Sigmoid colon (tissue), 7 donors: ENCODE results near the gene FBXO45. TPM values are rescaled to one million over a fixed set of nuclear protein-coding genes. Genes with fewer than 3 reads are reported as not detected.
"Not testable (repeated sequence)": the region's sequence is repeated elsewhere in the genome, so short reads cannot be mapped to it uniquely, and the experiment has no call there.

ENCODE experiments used
- DNase-seq: peaks from one replicate; pipeline ENCODE4 v3.0.0-alpha.2; 2019
- H3K27ac ChIP-seq, 4 donors: fragments of 200-600 bp; sonication (generic); one replicate each; pipeline ENCODE4 v1.5.1; 2016 to 2019; ENCODE audit warnings: mild to moderate bottlenecking in 1 of 4
- H3K27me3 ChIP-seq, 3 donors: fragments of 200-600 bp; sonication (generic); one replicate each; pipeline ENCODE4 v1.5.1; 2019; ENCODE audit warnings: mild to moderate bottlenecking in 1 of 3
- H3K36me3 ChIP-seq, 4 donors: fragments of 200-600 bp; sonication (generic); one replicate each; pipeline ENCODE4 v1.5.1; 2016 to 2019
- H3K4me1 ChIP-seq, 4 donors: fragments of 200-600 bp; sonication (generic); one replicate each; pipeline ENCODE4 v1.5.1; 2017 to 2019
- H3K4me3 ChIP-seq, 4 donors: fragments of 200-600 bp; sonication (generic); one replicate each; pipeline ENCODE4 v1.5.1; 2017 to 2019; ENCODE audit warnings: mild to moderate bottlenecking in 2 of 4, moderate library complexity in 1 of 4
- H3K9me3 ChIP-seq, 4 donors: fragments of 200-600 bp in 3 of 4; sonication (generic) in 3 of 4; one replicate each; pipeline versions ENCODE4 v1.5.1 to v1.6.1; 2013 to 2019
- EP300 ChIP-seq, 4 donors: sonication (generic); formaldehyde crosslinking; IDR thresholded peaks; one replicate each; pipeline ENCODE4 v1.6.1; 2017; ENCODE audit warnings: antibody characterized with exemption in 4 of 4
- POLR2A ChIP-seq, 2 donors: fragments of 450-650 bp; IDR thresholded peaks; one replicate each; pipeline ENCODE4 v1.6.1; 2016; ENCODE audit warnings: antibody characterized with exemption in 2 of 2, mild to moderate bottlenecking in 2 of 2, moderate library complexity in 2 of 2
- POLR2AphosphoS5 ChIP-seq, 4 donors: sonication (generic); formaldehyde crosslinking; IDR thresholded peaks; one replicate each; pipeline ENCODE4 v1.6.1; 2017; ENCODE audit warnings: antibody characterized with exemption in 4 of 4
- WGBS, 2 donors: extraction: QIAGEN DNeasy Blood & Tissue Kit; methylation state at CpG; one replicate each; pipeline ENCODE4 v1.1.7; 2013; 5-methylcytosine and 5-hydroxymethylcytosine counted together
- intact Hi-C: fragments of 100-400 bp; cut with DNase I; formaldehyde crosslinking; loops from one replicate; pipeline ENCODE4 v1.15.1; 2023
- polyA plus RNA-seq, 3 donors: library from polyadenylated mRNA; stranded (reverse); fragments of 200-250 nt; gene quantifications; one replicate each; pipeline ENCODE4 v1.2.3, GENCODE V29; 2013
- total RNA-seq, 4 donors: library from RNA; depleted of rRNA; stranded (reverse); fragments of >200 nt; gene quantifications; one replicate each; pipeline ENCODE4 v1.1.0, GENCODE V29; 2016
- TF ChIP-seq, protein P1 (sequence below), 4 experiments: fragments of 450-650 bp in 3 of 4; fragments of 200-600 bp in 1 of 4; IDR thresholded peaks; one replicate each; pipeline ENCODE4 v1.5.1; 2016 to 2019; ENCODE audit warnings: antibody characterized with exemption in 4 of 4, mild to moderate bottlenecking in 3 of 4, moderate library complexity in 2 of 4
- donor health status: healthy with polysubstance abuse.
- donor health status: Bipolar disorder and iron deficiency.
- donor health status: healthy.

FBXO45 gene
- total and polyA plus RNA-seq, 7 donors, result 4.8 to 10.9 (median 6.9) TPM

DNA sequence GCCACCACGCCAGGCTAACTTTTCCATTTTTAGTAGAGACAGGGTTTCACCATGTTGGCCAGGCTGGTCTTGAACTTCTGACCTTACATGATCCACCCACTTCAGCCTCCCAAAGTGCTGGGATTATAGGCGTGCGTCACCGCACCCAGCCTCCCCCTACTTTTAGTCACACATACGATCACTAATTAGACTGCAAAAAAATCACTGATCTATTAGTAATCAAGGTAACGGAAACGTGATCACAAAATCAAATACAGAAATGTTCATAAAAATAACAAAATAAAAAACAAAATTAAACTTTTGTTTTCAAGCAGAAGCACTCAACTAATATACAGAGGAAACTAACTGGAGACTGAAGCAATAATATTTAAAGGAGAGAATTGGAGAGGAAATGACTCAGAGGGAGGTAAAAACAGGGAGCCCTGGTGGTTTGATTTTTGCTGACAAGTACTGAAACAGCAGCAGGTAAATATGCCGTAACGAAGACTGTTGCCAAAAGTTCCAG lies 4.7 kb upstream of the FBXO45 start:
- H3K4me3 ChIP-seq, result no peak overlapping the region
- H3K36me3 ChIP-seq, result peaks cover 5 to 30% (median 9%) of the 10 kb centered on the region in 4 donors
- H3K4me1 ChIP-seq, result peaks cover 0 to 14% (median 10%) of the 10 kb centered on the region in 4 donors
- WGBS, 2 donors, result 86 to 88% methylated on average over 9 of the region's 9 CpGs
- no peak overlapping the region for H3K27ac ChIP-seq
- H3K9me3 ChIP-seq, result no peaks in the 10 kb centered on the region
- intact Hi-C loops, result no loop called here
- TF ChIP-seq EP300 (IDR thresholded peaks at IDR 0.05) (no peak), POLR2AphosphoS5 (IDR thresholded peaks at IDR 0.05) (no peak), POLR2A (IDR thresholded peaks at IDR 0.05) (no peak)
- TF ChIP-seq, protein P1, sequence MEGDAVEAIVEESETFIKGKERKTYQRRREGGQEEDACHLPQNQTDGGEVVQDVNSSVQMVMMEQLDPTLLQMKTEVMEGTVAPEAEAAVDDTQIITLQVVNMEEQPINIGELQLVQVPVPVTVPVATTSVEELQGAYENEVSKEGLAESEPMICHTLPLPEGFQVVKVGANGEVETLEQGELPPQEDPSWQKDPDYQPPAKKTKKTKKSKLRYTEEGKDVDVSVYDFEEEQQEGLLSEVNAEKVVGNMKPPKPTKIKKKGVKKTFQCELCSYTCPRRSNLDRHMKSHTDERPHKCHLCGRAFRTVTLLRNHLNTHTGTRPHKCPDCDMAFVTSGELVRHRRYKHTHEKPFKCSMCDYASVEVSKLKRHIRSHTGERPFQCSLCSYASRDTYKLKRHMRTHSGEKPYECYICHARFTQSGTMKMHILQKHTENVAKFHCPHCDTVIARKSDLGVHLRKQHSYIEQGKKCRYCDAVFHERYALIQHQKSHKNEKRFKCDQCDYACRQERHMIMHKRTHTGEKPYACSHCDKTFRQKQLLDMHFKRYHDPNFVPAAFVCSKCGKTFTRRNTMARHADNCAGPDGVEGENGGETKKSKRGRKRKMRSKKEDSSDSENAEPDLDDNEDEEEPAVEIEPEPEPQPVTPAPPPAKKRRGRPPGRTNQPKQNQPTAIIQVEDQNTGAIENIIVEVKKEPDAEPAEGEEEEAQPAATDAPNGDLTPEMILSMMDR (IDR thresholded peaks at IDR 0.05), result no peak
- no peaks in the 10 kb centered on the region for H3K27me3 ChIP-seq
- DNase-seq, result no peak

DNA sequence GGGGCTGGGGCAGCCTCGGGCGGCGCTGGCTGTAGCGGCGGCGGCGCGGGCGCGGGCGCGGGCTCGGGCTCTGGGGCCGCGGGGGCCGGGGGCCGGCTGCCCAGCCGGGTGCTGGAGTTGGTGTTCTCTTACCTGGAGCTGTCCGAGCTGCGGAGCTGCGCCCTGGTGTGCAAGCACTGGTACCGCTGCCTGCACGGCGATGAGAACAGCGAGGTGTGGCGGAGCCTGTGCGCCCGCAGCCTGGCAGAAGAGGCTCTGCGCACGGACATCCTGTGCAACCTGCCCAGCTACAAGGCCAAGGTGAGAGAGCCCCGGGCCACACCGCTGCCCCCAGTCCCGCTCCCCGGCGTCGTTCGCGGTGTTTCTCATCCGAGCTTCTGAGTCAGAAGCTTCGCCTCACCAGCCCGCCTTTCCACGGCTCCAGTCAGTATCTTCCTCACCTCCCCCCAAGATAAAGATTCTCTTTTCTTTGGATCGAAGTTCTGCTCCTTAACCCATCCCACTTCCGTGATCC lies 600 bp downstream of the FBXO45 start:
- Histone ChIP-seq H3K27ac (peak overlapping the region; percentile 83 to 97 (median 88)), H3K27me3 (no peaks in the 10 kb centered on the region), H3K4me3 (peak overlapping the region; percentile 65 to 97 (median 76)), H3K9me3 (no peaks in the 10 kb centered on the region), H3K4me1 (peaks cover 0 to 29% (median 27%) of the 10 kb centered on the region in 4 donors), H3K36me3 (peaks cover 0 to 6% (median 0%) of the 10 kb centered on the region in 4 donors)
- 1% methylated on average over 44 of the region's 44 CpGs for WGBS, 2 donors
- TF ChIP-seq POLR2A (IDR thresholded peaks at IDR 0.05), result no peak
- TF ChIP-seq, protein P1 (IDR thresholded peaks at IDR 0.05), result no peak
- no peak for TF ChIP-seq EP300 (IDR thresholded peaks at IDR 0.05)
- TF ChIP-seq POLR2AphosphoS5 (IDR thresholded peaks at IDR 0.05), result no peak
- intact Hi-C loops, result loop anchor here (2.0 kb wide), 2 partner anchors 66 to 374 kb away; partner anchors contain the start of genes NCBP2 and RNF168
- DNase-seq, result peak; percentile 74

DNA sequence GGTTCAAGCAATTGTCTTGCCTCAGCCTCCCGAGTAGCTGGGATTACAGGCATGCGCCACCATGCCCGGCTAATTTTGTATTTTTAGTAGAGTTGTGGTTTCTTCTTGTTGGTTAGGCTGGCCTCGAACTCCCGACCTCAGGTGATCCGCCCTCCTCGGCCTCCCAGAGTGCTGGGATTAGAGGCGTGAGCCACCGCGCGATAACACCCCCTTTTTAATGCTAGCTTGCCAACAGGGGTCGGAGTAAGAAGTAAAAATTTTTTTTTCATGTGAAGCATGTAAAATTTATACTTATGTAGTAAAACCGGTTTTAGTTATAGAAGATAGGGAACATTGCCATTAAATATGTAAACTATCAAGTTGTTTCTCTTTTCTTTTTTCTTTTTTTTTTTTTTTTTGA lies 1.9 kb downstream of the FBXO45 start:
- H3K27me3 ChIP-seq, H3K4me3 ChIP-seq, intact Hi-C loops, H3K27ac ChIP-seq, DNase-seq, H3K36me3 ChIP-seq, H3K9me3 ChIP-seq: not testable (repeated sequence)
- peaks cover 0 to 29% (median 27%) of the 10 kb centered on the region in 4 donors for H3K4me1 ChIP-seq
- WGBS, 2 donors, result 87 to 93% methylated on average over 13 of the region's 13 CpGs

DNA sequence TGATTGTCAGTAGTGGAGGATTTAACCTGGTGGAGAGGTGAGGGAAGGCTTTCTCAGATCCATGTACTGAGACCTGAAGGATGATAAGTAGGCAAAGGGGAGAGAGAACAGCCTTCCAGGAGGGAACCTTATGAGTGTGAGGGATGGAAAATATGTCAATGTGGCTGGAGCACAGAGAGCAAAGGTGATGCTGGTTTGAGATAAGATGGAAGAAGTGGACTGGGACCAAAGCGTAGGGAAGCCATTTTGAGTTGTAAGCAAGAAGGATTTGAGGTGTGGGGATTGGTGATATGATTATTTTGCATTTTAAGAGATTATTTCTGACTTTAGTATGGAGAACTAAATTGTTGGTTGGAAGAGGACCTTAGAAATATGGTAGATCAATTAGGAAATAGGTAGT lies 3.9 kb downstream of the FBXO45 start:
- intact Hi-C loops, result no loop called here
- no peaks in the 10 kb centered on the region for H3K9me3 ChIP-seq
- TF ChIP-seq, protein P1 (IDR thresholded peaks at IDR 0.05), result no peak
- no peak for TF ChIP-seq POLR2A (IDR thresholded peaks at IDR 0.05)
- no peak for TF ChIP-seq POLR2AphosphoS5 (IDR thresholded peaks at IDR 0.05)
- no peak for TF ChIP-seq EP300 (IDR thresholded peaks at IDR 0.05)
- H3K4me3 ChIP-seq, result no peak overlapping the region
- H3K4me1 ChIP-seq, result peaks cover 0 to 26% (median 21%) of the 10 kb centered on the region in 4 donors
- H3K36me3 ChIP-seq, result peaks cover 0 to 2% (median 0%) of the 10 kb centered on the region in 4 donors
- DNase-seq, result no peak
- H3K27ac ChIP-seq, result no peak overlapping the region
- H3K27me3 ChIP-seq, result no peaks in the 10 kb centered on the region
- WGBS, 2 donors, result 0 to 55% methylated on average over 1 of the region's 1 CpG

DNA sequence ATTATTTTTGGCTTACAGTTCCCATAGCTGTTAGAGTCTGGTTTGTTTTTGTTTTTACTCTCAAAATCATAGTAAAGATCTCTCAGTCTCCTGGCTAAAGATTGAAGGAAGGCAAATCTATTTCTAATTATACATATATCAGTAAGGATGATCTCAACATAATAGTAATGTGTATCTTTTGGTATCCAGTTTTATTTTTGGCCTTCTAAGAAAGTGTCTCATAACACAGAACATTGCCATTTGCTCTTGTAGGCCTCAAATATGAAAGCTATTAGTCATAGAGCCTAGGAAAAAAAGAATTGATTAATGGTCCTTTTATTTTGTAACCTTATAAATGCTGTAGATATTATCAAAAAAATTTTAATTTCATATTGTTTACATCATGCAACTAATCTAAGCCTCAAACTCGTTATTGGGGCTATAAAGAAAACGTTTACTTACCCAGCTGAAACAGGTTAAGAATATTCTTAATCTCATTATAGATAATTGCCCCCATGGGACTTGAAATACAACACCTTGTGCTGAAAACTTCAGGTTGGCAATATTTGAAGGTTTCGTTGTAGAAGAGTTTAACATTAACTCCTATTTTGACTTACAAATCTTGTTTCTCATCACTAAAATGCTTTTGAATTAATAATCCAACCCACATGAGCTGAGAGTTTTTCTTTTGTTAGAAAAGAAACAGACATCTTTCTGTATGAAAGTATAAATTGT lies 16.7 kb downstream of the FBXO45 start:
- H3K36me3 ChIP-seq, result peaks cover 0 to 48% (median 1%) of the 10 kb centered on the region in 4 donors
- no peak overlapping the region for H3K4me3 ChIP-seq
- H3K9me3 ChIP-seq, result no peaks in the 10 kb centered on the region
- 66 to 84% methylated on average over 3 of the region's 3 CpGs for WGBS, 2 donors
- intact Hi-C loops, result no loop called here
- no peaks in the 10 kb centered on the region for H3K27me3 ChIP-seq
- DNase-seq, result no peak
- H3K27ac ChIP-seq, result no peak overlapping the region
- TF ChIP-seq, protein P1 (IDR thresholded peaks at IDR 0.05), result no peak
- no peak for TF ChIP-seq EP300 (IDR thresholded peaks at IDR 0.05)
- no peak for TF ChIP-seq POLR2A (IDR thresholded peaks at IDR 0.05)
- no peak for TF ChIP-seq POLR2AphosphoS5 (IDR thresholded peaks at IDR 0.05)
- no peaks in the 10 kb centered on the region for H3K4me1 ChIP-seq
